ENCODE data around the gene MINK1.
A peak's percentile ranks its signal among the peaks of the same experiment; 100 is the strongest.
"Not testable (repeated sequence)": the region's sequence is repeated elsewhere in the genome, so short reads cannot be mapped to it uniquely, and the experiment has no call there.

MINK1 gene

GRCh38 chr17:4899341-4900230, 66.4 kb downstream of the MINK1 start, which contains the start of gene C17orf107:
Gene C17orf107, plus strand, starts transcription at chr17:4899536. Its CDS starts 227 bp downstream, at chr17:4899763.
- peak; percentile 90 for DNase-seq (ENCODE audit: low read depth)

GRCh38 chr17:4900231-4901107, 67.3 kb downstream of the MINK1 start:
- DNase-seq (ENCODE audit: low read depth): no peak

GRCh38 chr17:4901108-4901647, 68.0 kb downstream of the MINK1 start:
- no peak for DNase-seq (ENCODE audit: low read depth)

GRCh38 chr17:4901648-4902344, 68.7 kb downstream of the MINK1 start:
- DNase-seq (ENCODE audit: low read depth): no peak

GRCh38 chr17:4902540-4902939, 69.4 kb downstream of the MINK1 start:
- DNase-seq (ENCODE audit: low read depth): no peak

- DNase-seq (ENCODE audit: low read depth): peak; percentile 51
These were observed 70.1 kb downstream of the MINK1 start, which contains the start of gene CHRNE for GRCh38 chr17:4903051-4903818. Gene CHRNE, minus strand, starts transcription at chr17:4903098. Its CDS starts 35 bp downstream, at chr17:4903063.

GRCh38 chr17:4906642-4907041, 73.5 kb downstream of the MINK1 start:
- not testable (repeated sequence) for DNase-seq (ENCODE audit: low read depth)

GRCh38 chr17:4908301-4908700, 75.2 kb downstream of the MINK1 start:
- no peak for DNase-seq (ENCODE audit: low read depth)

GRCh38 chr17:4908711-4909496, 75.8 kb downstream of the MINK1 start:
- peak; percentile 37 for DNase-seq (ENCODE audit: low read depth)

- DNase-seq (ENCODE audit: low read depth): no peak
These were observed 80.9 kb downstream of the MINK1 start for GRCh38 chr17:4913994-4914393.

- DNase-seq (ENCODE audit: low read depth): not testable (repeated sequence)
These were observed 81.4 kb downstream of the MINK1 start for GRCh38 chr17:4914551-4914950.

GRCh38 chr17:4919511-4920047, 86.4 kb downstream of the MINK1 start:
- DNase-seq (ENCODE audit: low read depth): no peak

GRCh38 chr17:4920351-4921048, 87.4 kb downstream of the MINK1 start:
- no peak for DNase-seq (ENCODE audit: low read depth)

- DNase-seq (ENCODE audit: low read depth): no peak
These were observed 88.2 kb downstream of the MINK1 start for GRCh38 chr17:4921320-4921719.

- DNase-seq (ENCODE audit: low read depth): not testable (repeated sequence)
These were observed 93.6 kb downstream of the MINK1 start for GRCh38 chr17:4926577-4927335.

GRCh38 chr17:4928881-4929280, 95.7 kb downstream of the MINK1 start:
- DNase-seq (ENCODE audit: low read depth): no peak

GRCh38 chr17:4931963-4932362, 98.8 kb downstream of the MINK1 start, which contains the start of gene GP1BA:
Gene GP1BA, plus strand, starts transcription at chr17:4932277. Its CDS starts 328 bp downstream, at chr17:4932605.
- no peak for DNase-seq (ENCODE audit: low read depth)

- DNase-seq (ENCODE audit: low read depth): no peak
These were observed 99.6 kb downstream of the MINK1 start for GRCh38 chr17:4932756-4933155.
